Stomach (tissue), 4 donors: ENCODE data around the gene SEC24D.

Experiments
- EP300 ChIP-seq: sonication (generic); formaldehyde crosslinking; IDR thresholded peaks from one replicate; pipeline ENCODE4 v1.6.1; 2017; ENCODE audit warnings: antibody characterized with exemption
- POLR2A ChIP-seq, 4 donors: fragments of 450-650 bp; IDR thresholded peaks; one replicate each; pipeline ENCODE4 v1.6.1; 2016; ENCODE audit warnings: antibody characterized with exemption in 4 of 4, control low read depth in 2 of 4, mild to moderate bottlenecking in 1 of 4, moderate library complexity in 1 of 4

DNA sequence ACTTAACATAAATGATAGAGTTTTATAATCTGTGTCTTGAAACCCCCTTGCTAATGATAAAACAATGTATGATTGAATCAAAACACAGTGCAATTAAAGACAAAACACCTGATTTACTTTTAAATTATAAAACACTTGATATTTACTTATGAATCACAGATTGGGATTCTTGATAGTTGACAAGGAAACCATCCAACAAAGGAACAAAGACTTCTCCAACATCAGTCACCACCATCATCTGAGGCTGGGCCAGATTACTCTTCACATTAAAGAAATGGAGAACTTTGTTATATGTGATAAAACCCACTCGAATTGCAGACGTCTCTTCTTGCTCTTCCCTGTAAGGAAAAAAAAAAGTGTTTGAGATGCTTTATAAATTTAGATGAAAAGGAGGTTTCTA lies 83.4 kb downstream of the SEC24D start:
- TF ChIP-seq EP300 (no peak), POLR2A (IDR thresholded peaks at IDR 0.05) (no peak)
